GM19438 (cell line): ENCODE results near the gene KLHDC8B.

ENCODE experiments used
- ATAC-seq: cut with Tn5 transposase; IDR thresholded peaks from one replicate; pipeline ENCODE4 v1.9.1; 2021; ENCODE audit warnings: low read depth; ENCODE audit not compliant: unreplicated experiment

KLHDC8B gene

DNA sequence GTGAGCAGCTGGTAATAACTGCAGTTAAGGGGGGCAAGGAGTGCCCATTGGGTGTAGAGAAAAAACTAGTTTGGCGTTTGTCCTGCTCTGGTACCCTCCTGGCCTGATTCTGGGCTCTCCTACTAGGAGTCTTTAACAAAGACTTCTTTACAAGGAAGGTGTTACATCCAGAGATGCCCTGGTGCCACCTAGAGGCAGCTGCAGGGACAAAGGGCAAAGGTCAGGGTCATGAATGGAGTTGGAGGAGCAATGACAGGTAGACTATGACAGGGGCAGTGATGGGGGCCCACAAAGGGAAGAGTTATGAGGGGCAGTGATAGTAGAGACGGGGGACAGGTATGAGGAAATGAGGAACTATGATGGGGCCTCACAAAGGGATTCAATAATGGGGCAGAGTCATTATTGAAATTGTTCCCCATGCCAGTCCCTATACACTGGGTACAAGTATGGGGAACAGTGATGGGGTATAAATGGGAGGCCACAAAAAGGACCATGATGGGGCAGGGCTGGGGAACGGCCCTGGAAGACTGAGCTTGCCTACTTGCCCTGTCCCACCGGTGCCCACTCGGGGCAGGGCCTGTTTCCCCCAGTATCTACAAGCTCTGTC, 13.2 kb upstream of the KLHDC8B start:
- ATAC-seq, result no peak

DNA sequence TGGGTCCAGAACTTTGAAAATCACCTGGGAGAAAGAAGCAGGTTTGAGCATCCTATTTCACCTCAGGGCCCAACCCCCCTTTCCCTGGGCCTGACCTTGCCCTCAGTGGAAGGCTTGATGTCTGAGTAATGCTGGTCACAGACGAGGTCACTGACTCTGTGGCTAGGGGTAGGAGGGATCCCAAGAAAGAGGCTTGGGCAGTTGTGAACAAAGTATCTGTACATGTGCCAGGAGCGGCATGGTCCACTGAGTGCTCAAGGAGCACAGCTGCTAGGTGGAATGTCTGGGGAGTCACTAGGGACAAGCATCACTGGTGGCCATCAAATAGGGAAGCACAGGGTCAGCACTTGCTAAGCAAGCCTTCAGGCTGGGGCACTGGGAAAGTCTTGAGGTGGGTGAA, 12.6 kb upstream of the KLHDC8B start:
- ATAC-seq, result no peak

DNA sequence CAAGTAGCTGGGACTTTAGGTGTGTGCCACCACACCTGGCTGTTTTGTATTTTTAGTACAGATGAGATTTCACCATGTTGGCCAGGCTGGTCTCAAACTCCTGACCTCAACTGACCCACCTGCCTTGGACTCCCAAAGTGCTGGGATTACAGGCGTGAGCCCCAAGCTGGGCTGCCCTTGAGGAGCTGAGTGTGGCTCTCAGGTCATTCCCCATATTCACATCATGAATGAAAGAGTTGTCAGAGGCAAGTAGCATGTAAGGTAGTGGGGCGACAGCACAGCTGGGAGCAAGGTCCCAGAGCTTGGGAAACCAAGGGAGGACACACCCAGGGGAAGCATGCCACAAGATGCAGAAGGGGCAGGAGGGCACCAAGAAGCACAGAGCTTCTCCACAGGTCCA, 10.2 kb upstream of the KLHDC8B start:
- no peak for ATAC-seq

DNA sequence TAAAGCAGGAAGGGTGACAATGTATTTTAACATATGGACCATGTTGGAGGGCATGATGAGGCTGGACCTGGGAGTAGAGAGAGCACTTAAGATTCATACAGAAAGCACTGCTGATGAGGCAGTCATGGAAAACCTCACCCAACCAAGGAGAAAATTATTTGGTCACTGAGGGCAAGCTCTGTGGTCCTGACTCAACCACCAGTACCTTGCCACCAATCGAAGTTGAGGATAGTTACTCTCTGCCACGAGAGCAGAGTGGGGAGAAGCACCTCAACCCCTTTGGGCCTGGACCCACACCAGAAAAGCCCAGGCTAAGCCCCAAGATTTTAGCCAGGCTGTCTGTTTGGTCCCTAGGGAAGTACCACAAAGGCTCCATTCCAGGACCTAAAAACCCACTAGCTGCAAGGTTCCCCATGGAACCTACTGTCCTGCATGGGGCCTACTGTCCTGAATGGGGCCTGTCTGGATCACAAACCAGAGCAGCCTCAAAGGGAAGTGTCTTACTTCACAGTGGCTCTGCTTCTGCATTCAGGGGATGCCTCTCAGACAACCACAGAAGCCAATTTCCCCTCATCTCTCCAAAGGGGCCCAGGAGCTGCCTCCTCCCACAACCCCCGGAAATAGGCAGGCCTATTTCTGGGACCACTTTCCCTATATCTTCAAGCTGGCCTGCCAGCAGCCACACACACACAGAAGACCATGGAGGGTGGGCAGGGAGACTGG, 9.4 kb upstream of the KLHDC8B start:
- ATAC-seq, result no peak

DNA sequence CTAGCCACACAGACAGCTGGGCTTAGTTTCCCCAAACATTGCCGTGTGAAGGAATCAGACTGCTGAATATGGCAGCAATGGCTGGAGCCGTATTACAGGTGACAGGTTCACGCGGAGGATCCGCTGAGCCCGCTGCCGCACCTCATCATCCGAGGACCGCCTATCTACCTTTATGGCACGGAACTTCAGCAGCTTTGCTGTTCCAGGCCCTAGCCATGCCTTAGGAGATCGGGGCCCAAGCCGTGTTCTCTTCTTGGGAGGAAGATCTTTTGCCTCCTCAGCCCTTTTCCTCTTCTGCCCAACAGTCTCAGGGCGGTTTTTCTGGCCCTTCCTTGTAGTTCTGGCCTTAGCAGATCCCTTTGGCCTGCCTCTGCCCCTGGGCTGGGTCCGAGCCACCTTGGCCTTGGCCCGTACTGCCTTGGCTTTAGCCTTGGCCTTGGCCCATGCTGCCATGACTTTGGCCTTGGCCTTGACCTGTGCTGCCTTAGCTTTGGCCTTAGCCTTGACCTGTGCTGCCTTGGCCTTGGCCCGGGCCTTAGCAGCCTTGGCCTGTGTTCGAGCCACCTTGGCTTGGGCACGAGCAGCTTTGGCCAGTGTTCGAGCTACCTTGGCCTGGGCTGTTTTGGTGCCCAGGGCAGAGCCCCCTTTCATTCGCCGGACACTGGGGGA, 8.5 kb upstream of the KLHDC8B start:
- ATAC-seq, result no peak

DNA sequence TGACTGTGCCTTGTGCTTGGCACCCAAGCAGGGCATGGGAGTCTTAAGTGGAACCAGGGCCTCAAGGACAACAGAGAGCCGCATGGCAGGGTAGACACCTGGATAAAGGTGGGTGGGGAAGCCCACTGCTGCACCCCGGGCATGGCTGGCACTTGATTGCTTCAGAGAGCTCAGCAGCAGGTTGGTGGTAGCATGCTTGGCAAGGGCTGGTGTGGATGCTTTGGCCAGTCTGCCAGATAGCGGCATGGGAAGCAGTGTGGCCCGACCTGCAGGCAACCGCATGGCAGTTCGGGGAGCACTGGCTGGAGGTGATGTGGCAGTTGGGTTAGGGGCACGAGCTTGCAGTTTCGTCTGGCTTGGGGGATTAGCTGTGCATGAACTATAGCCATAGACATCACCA, 7.8 kb upstream of the KLHDC8B start:
- ATAC-seq, result no peak

DNA sequence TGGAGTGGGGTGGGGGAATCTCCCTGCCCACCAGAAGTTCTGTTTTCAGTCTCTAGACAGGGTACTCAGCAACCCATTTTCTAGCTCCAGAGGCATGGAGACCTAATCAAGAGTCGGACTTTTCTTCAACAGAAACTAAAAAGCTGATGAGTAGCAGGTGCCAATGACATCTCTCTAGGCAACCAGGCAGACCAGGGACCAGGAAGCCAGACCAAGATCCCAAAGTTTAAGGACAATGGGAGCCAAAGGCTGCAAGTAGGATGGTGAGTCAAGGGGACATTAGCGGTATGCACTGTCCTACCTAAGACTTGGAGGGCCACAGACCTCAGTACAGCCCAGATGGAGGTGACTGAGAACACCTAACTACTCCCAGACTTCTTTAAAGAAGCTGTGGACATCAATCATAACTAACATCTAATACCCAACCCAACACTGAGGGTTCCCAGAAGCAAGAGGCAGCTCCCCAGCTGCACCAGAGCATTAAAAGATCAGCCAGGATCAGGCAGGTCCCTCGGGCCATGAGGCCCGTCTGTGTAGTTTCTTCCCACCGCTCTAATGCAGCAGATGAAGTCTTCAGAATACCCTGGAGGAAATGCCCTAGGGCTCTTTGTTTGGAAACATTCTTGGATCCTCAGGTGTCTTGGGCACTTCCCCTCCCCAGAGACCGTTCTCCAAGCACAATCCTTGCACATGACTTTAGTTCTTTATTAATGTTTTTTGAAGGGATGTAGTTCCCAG, 6.2 kb upstream of the KLHDC8B start:
- ATAC-seq, result no peak

DNA sequence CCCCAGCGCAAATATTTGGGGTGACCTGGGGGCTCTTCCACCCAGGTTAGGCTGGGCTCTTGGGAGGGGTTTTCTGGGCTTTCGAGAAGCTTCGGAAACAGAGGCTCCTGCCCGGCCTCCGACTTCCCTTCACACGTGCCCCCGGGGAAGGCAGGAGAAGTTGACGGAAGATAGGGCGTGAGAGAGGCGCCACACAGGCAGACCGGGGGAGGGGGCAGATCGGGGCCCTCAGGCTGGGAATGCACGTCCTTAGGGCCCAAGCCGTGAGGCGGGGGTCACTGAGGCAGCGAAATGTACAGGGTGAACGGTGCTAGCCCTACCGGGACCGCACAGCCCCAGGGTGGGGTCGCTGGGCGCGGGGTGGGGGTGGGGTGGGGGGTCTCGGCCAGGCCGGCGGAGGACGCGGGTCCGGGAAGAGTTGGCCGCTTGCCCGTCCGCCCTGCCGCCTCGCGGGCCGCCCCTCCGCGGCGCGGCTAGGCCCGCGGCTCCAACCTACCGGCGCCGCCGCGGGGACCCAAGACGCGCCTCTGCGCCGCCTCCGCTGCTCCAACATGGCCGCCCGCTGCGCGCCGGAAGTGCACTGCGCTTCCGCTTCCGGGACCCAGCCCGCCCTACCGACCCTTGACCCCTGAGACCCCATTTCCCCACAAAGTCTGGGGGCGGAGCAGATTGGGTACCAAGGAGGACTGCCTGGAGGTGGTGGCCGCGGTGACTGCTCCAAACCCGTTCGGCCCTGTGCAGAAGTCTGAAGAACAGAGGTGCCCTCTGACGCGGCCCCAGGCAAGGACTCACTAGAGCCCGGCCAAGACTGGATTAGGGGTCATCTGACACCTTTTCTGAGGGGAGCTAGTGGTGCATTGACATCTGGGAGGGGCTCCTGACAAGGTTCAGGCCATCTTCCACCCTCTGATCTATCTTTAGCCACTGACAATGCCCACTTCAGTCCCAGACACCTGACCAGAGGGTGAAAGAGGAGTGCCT, 5.3 kb upstream of the KLHDC8B start, which contains the start of gene CCDC71:
Gene CCDC71 (minus strand): TSS at position 561 of the 981 bp plus-strand sequence. CDS start 2,123 bp downstream, outside the sequence.
- ATAC-seq, result peak; percentile 53

DNA sequence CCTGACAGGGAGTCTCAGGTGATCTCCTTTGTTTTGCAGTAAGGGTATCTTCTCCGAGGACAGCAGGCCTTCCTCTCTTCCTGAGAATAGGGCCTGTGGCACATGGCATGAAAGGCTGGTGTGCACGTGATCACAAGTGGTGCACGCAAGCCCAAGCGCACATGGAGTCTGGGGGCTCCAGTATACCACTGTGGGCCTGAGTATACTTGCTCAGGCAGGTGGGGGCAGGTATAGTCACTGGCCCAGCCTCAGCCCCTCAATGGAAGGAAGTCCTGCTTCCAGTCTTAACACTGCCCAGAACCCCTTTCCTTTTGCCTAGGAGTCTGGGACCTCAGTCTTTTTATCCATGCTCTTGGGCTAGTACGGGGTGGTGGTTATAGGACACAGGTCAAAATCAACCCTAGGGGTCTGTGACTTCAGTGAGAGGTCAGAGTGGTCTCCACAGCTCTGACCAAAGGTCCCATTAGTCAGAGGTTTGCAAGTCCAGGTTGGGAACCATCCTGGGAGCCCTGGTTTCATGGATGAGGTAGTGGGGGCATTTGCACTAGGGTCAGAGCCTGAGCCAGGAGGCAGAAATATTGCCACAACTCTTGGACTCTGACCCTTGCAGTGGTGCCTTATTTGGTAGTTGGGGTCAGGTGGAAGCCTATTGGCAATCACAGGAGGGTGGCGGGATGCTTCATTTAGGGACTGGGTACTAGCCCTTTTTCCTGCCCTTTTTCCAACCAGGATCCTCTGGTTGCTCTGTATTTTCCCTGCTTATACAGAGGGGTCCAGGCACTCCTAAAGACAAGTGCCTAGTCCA, 4.4 kb upstream of the KLHDC8B start:
- ATAC-seq, result no peak

DNA sequence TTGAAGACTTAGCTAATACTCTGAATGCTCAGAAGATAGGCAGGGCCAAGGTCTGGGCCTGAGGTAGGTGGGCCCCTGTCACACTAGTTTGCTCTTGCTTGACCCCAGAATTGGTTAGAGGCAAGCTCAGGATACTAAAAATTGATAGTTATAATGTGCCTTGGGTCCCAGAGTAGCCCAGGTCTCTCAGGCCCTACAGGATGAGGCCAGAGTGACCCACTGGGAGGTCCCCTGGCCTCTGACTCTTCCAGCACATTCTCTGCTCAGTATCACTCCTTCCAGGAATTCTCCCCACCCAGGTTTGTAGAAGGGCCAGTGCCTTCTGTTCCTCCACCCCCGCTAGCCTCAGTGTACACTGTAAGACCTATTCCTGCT, 667 bp upstream of the KLHDC8B start:
- ATAC-seq, result no peak

DNA sequence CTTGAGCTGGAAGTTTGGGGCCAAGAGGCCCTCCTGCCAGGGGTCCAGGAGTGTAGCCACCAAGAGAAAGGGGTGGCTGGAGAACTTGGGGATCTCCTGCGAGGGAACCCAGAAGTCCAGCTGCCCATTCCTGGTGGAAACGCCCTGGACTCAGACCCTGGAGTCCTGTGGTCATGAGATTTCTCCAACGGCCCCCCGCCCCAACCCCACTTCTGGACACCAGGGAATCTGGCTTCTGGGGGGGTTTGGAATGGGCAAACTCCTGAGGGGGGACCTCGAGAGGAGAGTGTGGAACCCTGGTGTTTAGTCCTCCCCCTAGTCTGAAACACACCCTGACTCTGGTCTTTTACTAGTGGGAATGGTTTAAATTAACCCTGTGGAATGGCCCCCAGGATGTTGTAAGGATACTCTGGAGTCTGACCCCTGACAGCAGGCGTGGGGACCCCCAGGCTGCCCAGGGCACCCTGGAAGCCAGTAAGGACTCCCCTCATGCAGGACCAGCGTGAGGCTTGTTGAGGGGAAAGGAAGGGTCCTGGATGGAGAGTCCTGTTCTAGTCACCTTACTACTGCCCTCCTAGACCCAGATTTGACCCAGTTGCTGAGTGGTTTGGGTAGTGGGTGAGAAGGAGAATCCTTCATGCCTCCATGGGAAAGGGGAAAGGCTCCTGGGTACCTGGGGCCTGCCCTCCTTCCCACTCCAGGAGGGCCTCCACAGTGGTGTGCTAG, 540 bp downstream of the KLHDC8B start:
- ATAC-seq, result no peak

DNA sequence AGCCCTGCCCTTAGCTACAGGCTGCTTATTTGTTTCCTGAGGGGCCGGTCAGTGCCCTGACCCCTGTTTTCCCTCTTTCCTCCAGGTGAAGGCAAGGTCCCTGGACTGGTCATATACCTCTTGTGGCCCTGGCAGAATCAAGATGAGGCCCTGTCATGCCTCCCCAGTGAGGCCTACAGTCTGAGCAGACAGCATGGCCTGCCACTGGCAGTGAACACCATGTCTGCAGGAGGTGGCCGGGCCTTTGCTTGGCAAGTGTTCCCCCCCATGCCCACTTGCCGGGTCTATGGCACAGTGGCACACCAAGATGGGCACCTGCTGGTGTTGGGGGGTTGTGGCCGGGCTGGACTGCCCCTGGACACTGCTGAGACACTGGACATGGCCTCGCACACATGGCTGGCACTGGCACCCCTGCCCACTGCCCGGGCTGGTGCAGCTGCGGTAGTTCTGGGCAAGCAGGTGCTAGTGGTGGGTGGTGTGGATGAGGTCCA, 1.2 kb downstream of the KLHDC8B start:
- ATAC-seq, result no peak

DNA sequence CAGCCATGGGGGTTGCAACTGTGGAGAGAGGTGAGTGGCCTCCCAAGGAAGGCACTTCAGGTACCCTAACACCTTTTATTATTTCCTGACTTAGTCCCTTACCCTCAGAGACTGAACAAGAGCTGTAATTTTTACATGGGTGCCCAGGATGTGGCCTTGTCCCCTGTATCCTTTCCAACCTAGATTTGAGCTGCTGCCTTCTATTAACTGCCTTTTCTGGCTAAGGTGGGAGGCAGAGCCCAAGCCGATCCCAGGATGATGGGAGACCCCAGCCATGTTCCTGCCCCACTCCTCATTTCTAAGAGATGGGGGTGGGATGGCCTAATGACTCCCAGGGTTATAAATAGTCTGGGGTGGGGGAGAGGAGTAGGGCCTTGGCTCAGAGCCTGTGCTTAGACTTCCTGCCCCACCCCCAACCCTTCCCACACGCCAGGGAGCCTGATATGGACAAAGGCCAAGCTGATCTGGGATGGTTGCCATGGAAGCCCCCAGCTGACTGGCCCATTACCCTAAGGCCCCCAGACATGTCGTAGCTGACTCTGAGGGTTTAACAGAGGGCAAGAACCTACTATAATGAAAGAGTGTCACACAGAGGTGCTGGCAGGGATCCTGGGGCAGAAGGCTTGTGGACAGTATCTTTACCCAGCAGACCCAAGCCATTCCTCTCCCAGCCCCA, 1.9 kb downstream of the KLHDC8B start:
- ATAC-seq, result no peak

DNA sequence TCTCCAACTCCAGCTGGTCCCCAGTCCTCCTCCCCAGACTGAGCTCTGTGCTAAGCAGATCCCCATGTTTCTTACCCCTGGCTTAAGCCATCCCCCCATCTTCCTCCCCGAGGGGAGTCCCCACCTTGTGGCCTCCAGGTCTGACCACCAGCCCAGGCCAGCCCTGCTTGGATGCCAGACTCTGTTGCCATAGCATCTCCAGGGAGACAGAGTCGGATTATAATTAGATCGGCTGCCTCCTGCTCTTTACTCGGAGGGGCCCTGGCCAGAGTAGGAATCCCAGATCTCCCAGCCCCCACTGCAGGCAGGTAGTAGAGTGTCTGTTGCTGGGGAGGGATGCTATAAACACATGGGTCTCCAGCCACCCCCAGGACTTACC, 2.4 kb downstream of the KLHDC8B start:
- no peak for ATAC-seq

DNA sequence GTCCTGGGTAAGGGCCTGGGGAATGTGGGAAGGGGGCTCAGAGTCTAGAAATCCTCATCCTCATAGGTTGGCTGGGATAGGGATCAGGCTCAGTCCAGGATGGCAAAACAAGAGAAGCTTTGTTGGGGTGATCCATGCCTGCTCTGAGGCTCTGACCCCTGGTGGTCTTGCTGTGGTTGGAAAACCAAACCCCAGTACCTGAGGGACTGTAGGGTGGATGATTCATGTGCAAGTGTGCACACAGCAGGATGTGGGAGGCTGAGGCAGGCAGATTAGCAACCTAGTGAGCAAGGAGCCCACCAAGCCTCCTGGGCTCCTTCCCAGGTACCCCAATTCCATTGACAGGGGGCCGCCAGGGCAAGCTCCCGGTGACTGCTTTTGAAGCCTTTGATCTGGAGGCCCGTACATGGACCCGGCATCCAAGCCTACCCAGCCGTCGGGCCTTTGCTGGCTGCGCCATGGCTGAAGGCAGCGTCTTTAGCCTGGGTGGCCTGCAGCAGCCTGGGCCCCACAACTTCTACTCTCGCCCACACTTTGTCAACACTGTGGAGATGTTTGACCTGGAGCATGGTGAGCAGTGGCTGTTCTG, 3.1 kb downstream of the KLHDC8B start:
- ATAC-seq, result no peak

DNA sequence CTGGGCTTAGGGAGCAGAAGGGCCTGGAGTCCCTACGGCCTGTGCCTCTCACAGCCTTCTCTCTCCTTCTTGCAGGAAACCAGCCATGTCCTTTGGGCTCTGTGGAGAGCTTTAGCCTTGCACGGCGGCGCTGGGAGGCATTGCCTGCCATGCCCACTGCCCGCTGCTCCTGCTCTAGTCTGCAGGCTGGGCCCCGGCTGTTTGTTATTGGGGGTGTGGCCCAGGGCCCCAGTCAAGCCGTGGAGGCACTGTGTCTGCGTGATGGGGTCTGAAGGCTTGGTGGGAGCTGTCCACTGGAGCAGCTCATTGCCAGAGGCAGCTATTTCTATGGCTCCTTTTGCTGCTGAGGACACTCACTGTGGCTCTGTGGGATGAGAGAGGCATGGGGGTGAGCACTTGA, 4.1 kb downstream of the KLHDC8B start:
- ATAC-seq, result no peak

DNA sequence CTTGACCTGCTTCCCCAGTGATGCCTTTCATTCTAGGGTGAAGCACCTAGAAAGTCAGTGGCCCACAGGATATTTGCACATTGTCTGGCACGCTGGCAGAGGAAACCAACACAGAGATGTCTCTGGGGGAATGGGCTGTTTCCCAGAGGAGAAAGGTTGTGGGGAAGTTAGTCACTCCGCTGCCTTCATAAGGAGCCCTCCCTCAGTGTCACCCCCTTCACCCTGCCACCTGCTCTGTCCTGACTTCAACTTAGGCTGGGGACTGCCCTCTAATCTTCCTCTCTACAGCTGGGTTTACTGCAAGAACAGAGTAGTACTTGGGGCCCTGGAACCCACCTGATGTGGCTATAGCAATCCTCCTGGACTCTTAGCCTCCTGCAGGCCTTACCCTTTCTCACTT, 5.7 kb downstream of the KLHDC8B start:
- no peak for ATAC-seq

DNA sequence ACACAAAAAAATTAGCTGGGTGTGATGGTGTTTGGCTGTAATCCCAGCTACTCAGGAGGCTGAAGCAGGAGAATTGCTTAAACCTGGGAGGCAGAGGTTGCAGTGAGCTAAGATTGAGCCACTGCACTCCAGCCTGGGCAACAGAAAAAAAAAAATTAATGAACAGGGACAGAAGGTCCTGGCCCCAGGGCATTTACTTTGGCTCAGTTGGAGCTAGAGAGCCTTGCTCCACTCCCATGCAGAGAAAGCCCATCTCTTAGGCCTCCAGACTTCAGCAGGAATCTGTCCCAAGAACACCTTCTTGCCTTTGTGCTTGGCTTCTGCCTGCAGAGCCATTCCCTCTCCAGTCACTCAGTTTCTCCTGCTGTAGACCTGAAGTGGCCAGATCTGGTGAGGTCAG, 8.7 kb downstream of the KLHDC8B start:
- no peak for ATAC-seq
